Vagina (tissue), 2 donors: Measurements from ENCODE around the gene SRGAP3.

Source experiments
- POLR2A ChIP-seq, 2 donors: fragments of 450-650 bp; IDR thresholded peaks; one replicate each; pipeline ENCODE4 v1.6.1; 2017; ENCODE audit warnings: antibody characterized with exemption in 2 of 2, mild to moderate bottlenecking in 2 of 2, moderate library complexity in 2 of 2
- POLR2AphosphoS5 ChIP-seq, 2 donors: sonication (generic); formaldehyde crosslinking; IDR thresholded peaks; one replicate each; pipeline ENCODE4 v1.9.0; 2017; ENCODE audit warnings: antibody characterized with exemption in 2 of 2, mild to moderate bottlenecking in 2 of 2, low read depth in 1 of 2; ENCODE audit not compliant: insufficient read depth in 1 of 2
- TF ChIP-seq, protein P1 (sequence below), 3 experiments: fragments of 450-650 bp in 2 of 3; fragments of 200-600 bp in 1 of 3; sonication (generic) in 1 of 3; IDR thresholded peaks; one replicate each; pipeline ENCODE4 v1.5.1; 2017 to 2019; ENCODE audit warnings: antibody characterized with exemption in 3 of 3, mild to moderate bottlenecking in 2 of 3, moderate library complexity in 2 of 3

DNA sequence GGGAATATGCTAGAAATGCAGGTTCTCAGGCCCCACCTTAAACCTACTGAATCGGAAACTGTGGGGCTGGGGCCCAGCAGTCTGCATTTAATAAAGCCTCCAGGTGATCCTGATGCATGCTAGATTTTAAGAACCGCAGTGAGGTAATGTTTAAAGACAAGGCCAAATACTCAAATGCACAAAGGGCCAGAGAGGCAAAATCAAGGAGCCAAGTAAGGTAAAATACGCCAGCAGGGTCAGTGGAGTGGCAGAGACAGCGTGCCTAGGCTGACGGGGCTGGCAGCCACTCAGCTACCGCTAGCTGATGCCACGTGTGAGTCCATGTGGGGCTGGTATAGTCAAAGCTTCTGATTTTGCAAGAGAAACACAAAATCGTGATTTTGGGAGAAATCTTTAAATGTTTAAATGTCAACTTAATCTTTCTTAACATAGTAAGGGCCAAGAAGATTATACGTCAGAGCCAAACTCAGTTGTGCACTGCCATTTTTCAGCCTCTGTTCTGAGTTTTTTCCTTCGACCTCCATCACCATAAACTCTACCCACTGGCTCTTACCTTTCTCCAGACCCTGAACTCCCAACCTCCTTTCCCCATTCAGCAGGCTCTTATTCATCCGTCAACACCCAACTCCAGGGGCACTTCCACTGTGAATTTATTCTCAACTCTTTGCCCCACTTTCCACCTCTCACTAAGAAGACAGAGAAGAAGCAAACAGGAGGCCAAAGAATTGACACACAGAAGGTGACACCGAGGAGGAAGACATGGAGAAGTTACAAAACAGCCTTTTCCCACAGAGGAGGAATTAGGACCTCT lies 149.5 kb downstream of the SRGAP3 start:
- TF ChIP-seq POLR2AphosphoS5 (IDR thresholded peaks at IDR 0.05; ENCODE audit: insufficient read depth in 1 of 2, low read depth in 1 of 2) (no peak), POLR2A (IDR thresholded peaks at IDR 0.05) (no peak)
- TF ChIP-seq, protein P1, sequence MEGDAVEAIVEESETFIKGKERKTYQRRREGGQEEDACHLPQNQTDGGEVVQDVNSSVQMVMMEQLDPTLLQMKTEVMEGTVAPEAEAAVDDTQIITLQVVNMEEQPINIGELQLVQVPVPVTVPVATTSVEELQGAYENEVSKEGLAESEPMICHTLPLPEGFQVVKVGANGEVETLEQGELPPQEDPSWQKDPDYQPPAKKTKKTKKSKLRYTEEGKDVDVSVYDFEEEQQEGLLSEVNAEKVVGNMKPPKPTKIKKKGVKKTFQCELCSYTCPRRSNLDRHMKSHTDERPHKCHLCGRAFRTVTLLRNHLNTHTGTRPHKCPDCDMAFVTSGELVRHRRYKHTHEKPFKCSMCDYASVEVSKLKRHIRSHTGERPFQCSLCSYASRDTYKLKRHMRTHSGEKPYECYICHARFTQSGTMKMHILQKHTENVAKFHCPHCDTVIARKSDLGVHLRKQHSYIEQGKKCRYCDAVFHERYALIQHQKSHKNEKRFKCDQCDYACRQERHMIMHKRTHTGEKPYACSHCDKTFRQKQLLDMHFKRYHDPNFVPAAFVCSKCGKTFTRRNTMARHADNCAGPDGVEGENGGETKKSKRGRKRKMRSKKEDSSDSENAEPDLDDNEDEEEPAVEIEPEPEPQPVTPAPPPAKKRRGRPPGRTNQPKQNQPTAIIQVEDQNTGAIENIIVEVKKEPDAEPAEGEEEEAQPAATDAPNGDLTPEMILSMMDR (IDR thresholded peaks at IDR 0.05), result no peak
